ENCODE measurements around the gene KRTAP9-9. TPM values are rescaled to one million over a fixed set of nuclear protein-coding genes. Genes with fewer than 3 reads are reported as not detected.

Gene KRTAP9-9
- polyA plus RNA-seq, 2 donors: not detected

Other genes starting within 250 kb of the KRTAP9-9 start
- under 1 TPM in 1 of 2 donors, not detected in 1; 0.39 TPM for gene KRTAP3-1, start 246.3 kb upstream of the KRTAP9-9 start, polyA plus RNA-seq
- gene KRTAP1-5, start 228.2 kb upstream of the KRTAP9-9 start, polyA plus RNA-seq: under 1 TPM in 1 of 2 donors, not detected in 1; 0.09 TPM
- gene KRTAP1-4, start 225.2 kb upstream of the KRTAP9-9 start, polyA plus RNA-seq: not detected
- gene KRTAP1-3, start 220.5 kb upstream of the KRTAP9-9 start, polyA plus RNA-seq: not detected
- under 1 TPM; 0.04 to 0.16 TPM for gene KRTAP1-1, start 213.9 kb upstream of the KRTAP9-9 start, polyA plus RNA-seq
- gene KRTAP2-1, start 208.1 kb upstream of the KRTAP9-9 start, polyA plus RNA-seq: not detected
- not detected for gene KRTAP2-2, start 200.2 kb upstream of the KRTAP9-9 start, polyA plus RNA-seq
- under 1 TPM in 1 of 2 donors, not detected in 1; 0.10 TPM for gene KRTAP2-3, start 195.3 kb upstream of the KRTAP9-9 start, polyA plus RNA-seq
- gene KRTAP2-4, start 189.5 kb upstream of the KRTAP9-9 start, polyA plus RNA-seq: not detected
- not detected for gene KRTAP4-7, start 171.2 kb upstream of the KRTAP9-9 start, polyA plus RNA-seq
- not detected for gene KRTAP4-8, start 157.2 kb upstream of the KRTAP9-9 start, polyA plus RNA-seq
- gene KRTAP4-16, start 153.2 kb upstream of the KRTAP9-9 start, polyA plus RNA-seq: not detected
- gene KRTAP4-9, start 150.0 kb upstream of the KRTAP9-9 start, polyA plus RNA-seq: not detected
- gene KRTAP4-11, start 137.0 kb upstream of the KRTAP9-9 start, polyA plus RNA-seq: not detected
- gene KRTAP4-12, start 131.2 kb upstream of the KRTAP9-9 start, polyA plus RNA-seq: not detected
- not detected for gene KRTAP4-6, start 114.8 kb upstream of the KRTAP9-9 start, polyA plus RNA-seq
- not detected for gene KRTAP4-5, start 105.6 kb upstream of the KRTAP9-9 start, polyA plus RNA-seq
- not detected for gene KRTAP4-4, start 94.6 kb upstream of the KRTAP9-9 start, polyA plus RNA-seq
- gene KRTAP4-3, start 87.2 kb upstream of the KRTAP9-9 start, polyA plus RNA-seq: not detected
- gene KRTAP4-2, start 77.2 kb upstream of the KRTAP9-9 start, polyA plus RNA-seq: not detected
- gene KRTAP4-1, start 70.5 kb upstream of the KRTAP9-9 start, polyA plus RNA-seq: not detected
- not detected for gene KRTAP9-1, start 65.5 kb upstream of the KRTAP9-9 start, polyA plus RNA-seq
- not detected for gene KRTAP9-2, start 28.7 kb upstream of the KRTAP9-9 start, polyA plus RNA-seq
- not detected for gene KRTAP9-3, start 22.9 kb upstream of the KRTAP9-9 start, polyA plus RNA-seq
- gene KRTAP9-8, start 17.4 kb upstream of the KRTAP9-9 start, polyA plus RNA-seq: not detected
- not detected for gene KRTAP9-4, start 5.7 kb upstream of the KRTAP9-9 start, polyA plus RNA-seq
- gene KRTAP9-6, start 10.0 kb downstream of the KRTAP9-9 start, polyA plus RNA-seq: not detected
- not detected for gene KRTAP9-7, start 20.3 kb downstream of the KRTAP9-9 start, polyA plus RNA-seq
- gene KRTAP29-1, start 47.5 kb downstream of the KRTAP9-9 start, polyA plus RNA-seq: not detected
- not detected for gene KRTAP16-1, start 53.9 kb downstream of the KRTAP9-9 start, polyA plus RNA-seq
- not detected for gene KRTAP17-1, start 60.3 kb downstream of the KRTAP9-9 start, polyA plus RNA-seq
- 1 to 10 TPM in 1 of 2 donors, under 1 TPM in 1; 0.69 to 1.2 TPM for gene KRT33A, start 95.4 kb downstream of the KRTAP9-9 start, polyA plus RNA-seq
- under 1 TPM; 0.12 to 0.16 TPM for gene KRT33B, start 114.4 kb downstream of the KRTAP9-9 start, polyA plus RNA-seq
- gene KRT34, start 126.9 kb downstream of the KRTAP9-9 start, polyA plus RNA-seq: under 1 TPM; 0.19 to 0.20 TPM
- 10 to 100 TPM in 1 of 2 donors, 1 to 10 TPM in 1; 3.8 to 16.7 TPM for gene KRT31, start 142.2 kb downstream of the KRTAP9-9 start, polyA plus RNA-seq
- gene KRT37, start 169.2 kb downstream of the KRTAP9-9 start, polyA plus RNA-seq: not detected
- gene KRT38, start 185.6 kb downstream of the KRTAP9-9 start, polyA plus RNA-seq: under 1 TPM in 1 of 2 donors, not detected in 1; 0.02 TPM
- gene KRT32, start 212.0 kb downstream of the KRTAP9-9 start, polyA plus RNA-seq: 1 to 10 TPM; 1.9 to 8.5 TPM
- not detected for gene KRT35, start 225.8 kb downstream of the KRTAP9-9 start, polyA plus RNA-seq
- gene KRT36, start 234.5 kb downstream of the KRTAP9-9 start, polyA plus RNA-seq: under 1 TPM; 0.07 to 0.10 TPM

All from esophagus (tissue), 2 donors.